NCI-H1930 (cell line): ENCODE measurements around the gene TCHH.
"Not testable (repeated sequence)": the region's sequence is repeated elsewhere in the genome, so short reads cannot be mapped to it uniquely, and the experiment has no call there.

Experiments used
- DNase-seq, 2 experiments: peaks; one replicate each; lab custom pipeline; 2025; lab: John Stamatoyannopoulos, UW

The TCHH gene

GRCh38 chr1:152115344-152115743, at the start of gene TCHH:
TSS of gene TCHH (minus strand) at chr1:152115444. CDS start at chr1:152114080, 1,364 bp downstream.
- DNase-seq = no peak

- no peak for DNase-seq
These were observed 49.4 kb upstream of the TCHH start for GRCh38 chr1:152164517-152165136.

GRCh38 chr1:152162792-152163463, 47.7 kb upstream of the TCHH start:
- no peak for DNase-seq

GRCh38 chr1:152160576-152160975, 45.3 kb upstream of the TCHH start:
- no peak for DNase-seq

GRCh38 chr1:152159144-152159543, 43.9 kb upstream of the TCHH start, which contains the start of gene RPTN:
TSS of gene RPTN (minus strand) at chr1:152159228. CDS start at chr1:152157889, 1,339 bp downstream.
- DNase-seq = no peak

GRCh38 chr1:152153996-152154395, 38.8 kb upstream of the TCHH start:
- DNase-seq = no peak

GRCh38 chr1:152151646-152152045, 36.4 kb upstream of the TCHH start:
- no peak for DNase-seq

- no peak for DNase-seq
These were observed 33.7 kb upstream of the TCHH start for GRCh38 chr1:152148981-152149380.

- no peak for DNase-seq
These were observed 32.8 kb upstream of the TCHH start for GRCh38 chr1:152148051-152148450.

GRCh38 chr1:152145769-152146168, 30.5 kb upstream of the TCHH start:
- DNase-seq = no peak

- not testable (repeated sequence) for DNase-seq
These were observed 29.5 kb upstream of the TCHH start for GRCh38 chr1:152144674-152145183.

GRCh38 chr1:152143150-152143887, 28.1 kb upstream of the TCHH start:
- no peak for DNase-seq

GRCh38 chr1:152141971-152142584, 26.8 kb upstream of the TCHH start:
- peak in 1 of 2 experiments; percentile 13 for DNase-seq

GRCh38 chr1:152137215-152137614, 22.0 kb upstream of the TCHH start:
- no peak for DNase-seq

- no peak for DNase-seq
These were observed 14.9 kb upstream of the TCHH start for GRCh38 chr1:152130186-152130585.

GRCh38 chr1:152127673-152128072, 12.4 kb upstream of the TCHH start:
- DNase-seq = no peak

- no peak for DNase-seq
These were observed 10.7 kb upstream of the TCHH start for GRCh38 chr1:152125834-152126443.

GRCh38 chr1:152118915-152119314, 3.7 kb upstream of the TCHH start:
- DNase-seq = no peak

- no peak for DNase-seq
These were observed 2.3 kb downstream of the TCHH start for GRCh38 chr1:152112885-152113432.

- no peak for DNase-seq
These were observed 3.0 kb downstream of the TCHH start for GRCh38 chr1:152112101-152112884.

GRCh38 chr1:152111515-152111968, 3.7 kb downstream of the TCHH start:
- DNase-seq = peak in 1 of 2 experiments; percentile 7
